AG09319 (cell line): ENCODE data around the gene SOD3.

Experiments
- DNase-seq: peaks from one replicate; pipeline ENCODE4 v3.0.0-alpha.2; 2010; ENCODE audit warnings: low read depth; ENCODE audit errors: extremely low read depth
- CTCF ChIP-seq: IDR thresholded peaks from 2 replicates; pipeline ENCODE4 v1.5.1; 2011; ENCODE audit warnings: low read depth, mild to moderate bottlenecking, inconsistent platforms, low read length, moderate library complexity

Gene SOD3

GRCh38 chr4:24843096-24843495 is 47.7 kb downstream of the SOD3 start:
- DNase-seq = no peak
- no peak for TF ChIP-seq CTCF

- no peak for DNase-seq
- TF ChIP-seq CTCF = no peak
Measured at GRCh38 chr4:24845132-24845531, 49.8 kb downstream of the SOD3 start.

GRCh38 chr4:24845902-24846301 is 50.5 kb downstream of the SOD3 start:
- no peak for DNase-seq
- TF ChIP-seq CTCF = no peak

GRCh38 chr4:24846716-24847115 is 51.3 kb downstream of the SOD3 start:
- no peak for TF ChIP-seq CTCF
- DNase-seq = no peak

GRCh38 chr4:24849351-24849750 is 54.0 kb downstream of the SOD3 start:
- no peak for DNase-seq
- no peak for TF ChIP-seq CTCF

GRCh38 chr4:24849756-24850155 is 54.4 kb downstream of the SOD3 start:
- no peak for TF ChIP-seq CTCF
- no peak for DNase-seq
